CD4-positive, alpha-beta T cell treated with Interferon alpha-2 for 1 hour (primary cell): ENCODE measurements around the gene FBXO33.
A peak's percentile ranks its signal among the peaks of the same experiment; 100 is the strongest.

ENCODE experiments used
- DNase-seq, 2 donors: peaks; one replicate each; pipeline ENCODE4 v3.0.0-alpha.2; 2020 to 2022

FBXO33 gene

DNA sequence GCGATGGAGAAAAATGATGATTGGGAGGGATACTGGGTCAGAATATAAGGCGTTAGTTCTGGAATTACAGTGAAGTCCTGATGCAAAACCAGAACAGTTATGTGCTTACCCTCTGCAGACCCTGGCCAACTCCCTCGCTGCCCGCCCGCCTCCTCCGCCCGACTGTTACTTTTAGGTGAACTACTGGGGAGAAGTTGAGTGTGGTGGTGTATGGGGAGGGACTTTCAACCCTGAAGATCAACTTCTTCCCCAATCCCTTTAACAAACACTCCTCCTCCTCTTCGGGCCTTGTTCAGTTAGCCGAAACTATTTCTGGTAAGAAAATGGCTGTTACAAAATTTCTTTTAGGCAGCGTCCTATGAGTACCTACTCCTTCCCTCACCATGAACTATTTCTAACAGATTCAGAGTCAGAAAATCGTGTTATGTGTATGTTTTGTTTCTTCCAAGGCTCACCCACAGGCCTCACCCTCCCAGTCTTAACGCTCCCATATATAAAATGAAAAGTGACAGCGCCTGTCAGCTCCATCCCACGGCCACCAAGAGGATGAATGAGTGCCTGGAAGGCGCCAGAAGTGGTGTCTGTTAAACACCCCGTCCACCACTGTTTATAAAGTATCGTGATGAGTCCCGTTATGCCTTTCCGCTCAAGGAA is 1.3 kb downstream of the FBXO33 start:
- peak in 1 of 2 donors; percentile 11 for DNase-seq

DNA sequence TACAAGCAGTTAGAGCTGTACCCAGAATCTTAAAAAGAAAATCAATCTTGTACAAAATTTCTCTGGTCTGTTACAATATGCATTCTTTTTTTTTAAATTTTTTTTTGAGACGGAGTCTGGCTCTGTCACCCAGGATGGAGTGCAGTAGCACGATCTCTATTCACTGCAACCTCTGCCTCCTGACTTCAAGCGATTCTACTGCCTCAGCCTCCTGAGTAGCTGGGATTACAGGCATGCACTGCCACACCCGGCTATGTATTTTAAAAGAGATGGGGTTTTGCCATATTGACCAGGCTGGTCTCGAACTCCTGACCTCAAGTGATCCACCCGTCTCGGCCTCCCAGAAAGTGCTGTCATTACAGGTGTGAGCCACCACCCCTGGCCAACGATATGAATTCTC is 4.1 kb downstream of the FBXO33 start:
- no peak for DNase-seq

DNA sequence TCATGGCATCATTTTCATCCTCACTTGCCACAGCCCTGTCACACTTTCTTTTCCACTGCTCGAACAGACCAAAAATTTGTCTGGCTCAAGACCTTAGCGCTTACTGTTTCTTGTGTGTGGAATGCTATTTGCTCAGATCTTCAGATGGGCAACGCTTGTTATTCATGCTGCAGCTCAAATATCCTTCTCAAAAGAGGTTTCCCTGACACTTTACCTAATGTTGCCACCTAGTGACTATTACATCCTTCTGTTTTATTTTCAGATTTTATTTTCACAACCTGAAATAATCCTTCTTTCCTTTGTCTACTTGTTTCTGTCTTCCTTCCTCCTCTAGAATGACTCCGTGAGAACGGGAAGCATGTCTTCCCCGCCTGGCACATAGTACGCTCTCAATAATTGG is 5.6 kb downstream of the FBXO33 start:
- peak in 1 of 2 donors; percentile 31 for DNase-seq

DNA sequence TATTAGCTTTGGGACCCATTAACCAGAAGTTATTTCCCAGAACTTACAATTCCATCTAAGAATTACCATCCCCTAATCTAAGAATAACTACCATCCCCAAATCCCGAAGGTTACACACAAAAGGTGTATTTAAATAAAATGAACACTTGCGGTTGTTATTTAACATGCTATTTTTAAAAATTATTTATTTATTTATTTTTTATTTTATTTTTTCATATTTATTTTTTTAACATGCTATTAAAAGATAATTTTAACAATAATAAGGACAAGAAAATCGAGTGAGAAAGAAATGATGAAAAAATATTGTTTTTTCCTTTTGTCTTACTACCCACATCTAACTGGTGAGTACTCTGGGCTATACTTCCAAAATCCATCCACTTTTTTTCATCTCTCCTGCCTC is 6.3 kb downstream of the FBXO33 start:
- no peak for DNase-seq

DNA sequence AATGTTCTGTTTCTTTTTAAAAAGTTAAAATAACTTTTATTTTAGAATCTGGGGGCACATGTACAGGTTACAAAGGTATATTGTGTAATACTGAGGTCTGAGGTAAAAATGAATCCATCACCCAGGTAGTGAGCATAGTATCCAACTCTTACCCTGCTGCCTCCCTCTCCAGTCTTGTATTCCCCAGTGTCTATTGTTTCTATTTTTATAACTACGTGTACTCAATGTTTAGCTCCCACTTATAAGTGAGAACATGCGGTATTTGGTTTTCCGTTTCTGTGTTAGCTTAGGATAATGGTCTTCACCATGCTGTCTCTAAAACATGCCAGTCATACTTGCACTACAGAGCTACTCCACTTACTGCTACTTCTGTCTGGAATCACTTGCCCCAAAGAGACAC is 8.4 kb downstream of the FBXO33 start:
- DNase-seq: no peak

DNA sequence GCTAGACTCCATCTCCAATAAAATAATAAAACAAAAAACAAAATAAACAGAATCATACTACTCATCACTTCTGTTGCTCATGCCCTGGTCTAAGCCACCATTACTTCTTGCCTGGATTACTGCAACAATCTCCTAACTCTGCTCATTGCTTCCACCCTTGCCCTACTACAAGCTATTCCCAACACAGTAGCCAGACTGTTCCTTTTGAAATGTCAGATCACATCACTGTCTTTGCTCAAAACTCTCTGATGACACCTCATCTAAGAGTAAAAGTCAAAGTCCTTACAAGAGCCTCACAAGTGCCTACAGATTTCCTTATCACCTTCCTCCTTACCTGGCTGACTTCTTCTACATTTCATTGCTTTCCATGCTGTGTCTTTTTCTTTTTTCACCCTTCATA is 10.0 kb downstream of the FBXO33 start:
- DNase-seq: no peak

DNA sequence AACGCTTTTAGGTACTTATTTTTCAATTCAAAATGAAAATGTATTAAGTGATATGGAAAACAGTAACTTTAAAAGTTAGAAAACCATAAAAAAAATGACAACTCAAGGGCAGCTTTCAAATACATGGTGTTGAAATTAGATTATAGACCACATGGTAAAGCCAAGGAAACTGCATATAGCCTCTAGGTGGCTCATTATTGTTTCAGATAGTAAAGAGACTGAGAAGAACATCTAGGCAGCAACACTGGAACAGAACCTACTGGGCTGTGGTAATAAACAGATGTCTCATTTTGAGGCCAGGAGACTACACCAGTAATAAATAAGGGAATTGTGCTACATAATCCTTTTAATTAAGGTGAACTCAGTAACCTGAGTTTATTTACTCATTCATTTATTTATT is 13.0 kb downstream of the FBXO33 start:
- no peak for DNase-seq

DNA sequence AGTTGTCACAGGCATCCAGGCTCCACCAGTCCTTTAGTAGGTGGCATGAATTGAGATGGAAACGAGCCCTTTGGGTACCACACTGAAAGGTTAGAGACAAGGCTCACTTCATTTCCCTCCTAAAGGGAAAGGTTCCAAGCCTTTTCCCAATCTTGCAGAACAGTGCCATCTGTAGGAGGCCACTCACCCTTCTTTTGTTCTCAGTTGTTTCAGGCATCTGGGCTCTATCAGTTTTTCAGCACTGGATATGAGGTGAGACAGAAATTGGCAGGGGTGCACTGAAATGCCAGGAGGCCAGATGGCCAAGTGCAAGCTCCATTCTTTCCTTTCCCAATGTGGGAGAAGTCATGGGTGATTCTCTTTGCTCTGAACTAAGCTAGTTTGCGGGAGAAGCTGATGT is 15.2 kb downstream of the FBXO33 start:
- DNase-seq: no peak

DNA sequence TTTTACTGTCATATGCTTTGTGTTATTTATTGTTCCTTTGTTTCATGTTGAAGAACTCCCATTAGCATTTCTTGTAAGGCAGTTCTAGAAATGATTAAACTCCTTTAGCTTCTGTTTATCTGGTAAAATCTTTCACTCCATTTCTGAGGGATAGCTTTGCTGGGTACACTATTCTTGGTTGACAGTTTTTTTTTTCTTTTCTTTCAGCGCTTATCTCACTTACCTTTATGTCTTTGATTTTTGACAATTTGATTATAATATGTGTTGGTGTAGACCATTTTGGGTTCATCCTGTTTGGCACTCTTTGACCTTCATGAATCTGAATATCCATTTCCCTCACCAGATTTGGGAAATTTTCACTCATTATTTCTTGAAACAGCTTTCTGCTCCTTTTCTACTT is 16.2 kb downstream of the FBXO33 start:
- no peak for DNase-seq

DNA sequence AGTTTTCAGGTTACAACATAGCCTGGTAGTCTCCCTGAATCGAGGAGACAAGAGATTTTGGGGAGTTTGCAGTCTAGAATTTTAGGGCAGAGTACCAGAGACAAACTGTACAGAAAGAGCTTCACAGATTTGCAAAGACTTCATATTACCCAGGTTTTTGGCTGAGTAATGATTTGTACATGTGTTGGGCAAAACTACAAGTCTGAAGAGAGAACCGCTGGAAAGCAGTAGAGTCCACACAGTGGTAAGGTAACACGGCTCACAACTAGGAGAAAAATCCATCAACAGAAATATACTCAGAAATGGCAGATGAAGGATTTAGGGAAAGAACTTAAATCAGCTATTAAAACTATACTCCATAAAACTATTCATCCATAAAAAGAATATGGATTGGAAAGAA is 25.7 kb downstream of the FBXO33 start:
- DNase-seq: no peak

DNA sequence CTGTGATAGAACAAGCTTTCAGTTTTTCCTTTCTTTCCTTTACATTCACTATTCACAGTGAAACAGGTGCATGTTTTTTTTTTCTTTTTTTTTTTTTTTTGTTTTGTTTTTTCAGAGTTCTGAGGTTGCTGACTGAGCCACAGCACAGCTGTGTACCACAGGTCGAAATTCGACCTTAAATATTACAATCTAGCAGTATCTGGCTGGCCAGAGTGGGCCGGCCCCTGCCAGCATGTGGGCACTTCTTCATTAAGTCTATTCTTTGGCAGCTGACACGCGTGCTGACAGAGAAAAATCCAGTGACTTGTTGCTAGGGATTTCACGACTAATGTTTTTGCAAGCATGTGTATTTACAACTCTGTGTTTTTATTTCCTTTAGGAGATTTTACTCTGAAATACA is 33.9 kb downstream of the FBXO33 start:
- no peak for DNase-seq

DNA sequence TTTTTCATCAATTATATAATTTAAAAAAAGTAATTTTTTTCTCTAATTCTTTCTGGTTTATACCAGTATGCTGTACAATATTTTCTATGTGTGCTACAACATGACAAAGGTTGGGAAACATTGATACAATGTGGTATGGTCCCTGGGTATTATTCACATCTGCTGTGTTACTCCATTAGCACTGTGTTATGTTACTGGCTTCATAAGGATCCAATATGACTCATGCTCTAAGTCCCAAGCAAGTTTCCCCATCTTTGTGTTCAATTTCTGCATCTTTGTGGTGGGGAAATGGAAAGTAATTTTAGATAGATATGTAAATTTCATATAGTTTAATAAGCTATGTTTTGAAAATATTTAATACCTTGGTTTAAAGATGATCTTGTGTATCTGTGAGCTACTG is 35.8 kb downstream of the FBXO33 start:
- no peak for DNase-seq

DNA sequence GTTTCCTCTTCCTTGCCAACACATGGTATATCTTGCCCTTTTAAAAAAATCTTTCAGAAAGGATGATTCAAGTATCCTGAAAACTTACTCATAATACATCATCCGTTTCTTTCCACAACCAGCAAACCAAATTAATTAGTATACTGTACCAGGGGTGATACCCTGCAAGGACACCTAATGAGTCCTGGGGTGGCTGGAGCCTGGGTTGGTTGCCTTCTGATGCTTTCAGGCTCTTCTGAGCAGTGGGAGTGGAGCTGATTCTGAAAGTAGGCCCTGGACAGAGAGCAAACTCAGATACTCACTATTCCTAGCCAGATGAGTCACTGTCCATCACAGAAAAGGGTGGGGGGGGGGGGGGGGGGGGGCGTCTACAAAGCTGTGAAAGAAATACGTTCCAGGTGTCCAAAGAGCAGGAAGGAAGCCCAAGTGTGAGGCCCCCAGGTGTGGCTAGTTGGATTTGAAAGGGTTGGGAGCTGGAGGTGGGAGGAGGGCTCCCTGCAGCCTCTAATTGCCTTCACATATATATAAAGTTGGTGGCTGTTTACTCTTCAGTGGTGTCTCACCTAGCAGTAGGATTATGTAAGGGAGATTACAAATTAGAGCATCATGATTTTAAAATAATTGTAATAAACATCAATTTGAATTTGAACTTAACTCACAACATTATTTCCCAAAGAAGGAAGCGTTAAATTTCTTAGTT is 36.5 kb downstream of the FBXO33 start:
- no peak for DNase-seq

DNA sequence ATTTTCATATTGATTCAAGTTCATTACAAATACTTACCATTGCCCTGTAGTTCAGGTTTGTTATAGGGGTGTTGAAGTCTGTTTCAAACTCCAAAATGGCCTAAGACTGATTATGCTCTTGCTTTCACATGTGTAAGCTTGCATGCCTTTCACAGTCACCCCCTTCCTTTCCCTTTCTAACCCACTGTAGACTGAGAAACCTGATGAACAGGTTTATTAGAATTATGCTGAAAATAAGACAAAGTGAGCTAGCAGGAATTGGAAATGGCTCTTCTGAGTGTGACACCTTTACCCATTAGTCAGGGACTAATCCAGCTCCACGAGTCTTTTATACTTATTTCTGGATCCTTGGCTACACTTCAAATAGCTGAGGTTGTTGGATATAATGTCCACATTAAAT is 38.9 kb downstream of the FBXO33 start:
- no peak for DNase-seq

DNA sequence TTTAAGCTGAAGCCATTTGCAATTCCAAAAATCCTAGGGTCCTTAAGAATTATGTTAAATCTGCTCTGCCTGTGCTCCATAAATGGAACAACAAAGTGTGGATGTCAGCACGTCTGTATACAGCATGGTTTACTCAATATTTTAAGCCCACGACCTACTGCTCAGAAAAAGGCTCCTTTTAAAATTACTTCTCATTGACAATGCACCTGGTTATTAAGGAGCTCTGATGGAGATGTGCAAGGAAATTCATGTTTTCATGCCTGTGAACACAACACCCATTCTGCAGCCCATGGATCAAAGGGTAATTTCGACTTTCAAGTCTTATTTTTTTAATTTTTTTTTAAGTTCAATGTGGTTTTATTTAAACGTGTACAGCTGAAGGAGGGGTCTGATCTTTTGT is 48.1 kb downstream of the FBXO33 start:
- DNase-seq: no peak

DNA sequence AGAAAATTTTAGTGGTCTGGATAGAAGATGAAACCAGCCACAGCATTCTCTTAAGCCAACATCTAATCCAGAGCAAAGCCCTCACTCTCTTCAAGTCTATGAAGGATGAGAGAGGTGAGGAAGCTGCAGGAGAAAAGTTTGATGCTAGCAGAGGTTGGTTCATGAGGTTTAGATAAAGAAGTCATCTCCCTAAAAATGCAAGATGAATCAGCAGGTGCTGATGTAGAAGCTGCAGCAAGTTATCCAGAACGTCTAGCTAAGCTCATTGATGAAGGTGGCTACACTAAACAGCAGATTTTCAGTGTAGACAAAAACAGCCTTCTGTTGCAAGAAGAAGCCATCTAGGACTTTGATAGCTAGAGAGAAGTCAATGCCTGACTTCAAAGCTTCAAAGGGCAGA is 48.5 kb downstream of the FBXO33 start:
- DNase-seq: no peak

DNA sequence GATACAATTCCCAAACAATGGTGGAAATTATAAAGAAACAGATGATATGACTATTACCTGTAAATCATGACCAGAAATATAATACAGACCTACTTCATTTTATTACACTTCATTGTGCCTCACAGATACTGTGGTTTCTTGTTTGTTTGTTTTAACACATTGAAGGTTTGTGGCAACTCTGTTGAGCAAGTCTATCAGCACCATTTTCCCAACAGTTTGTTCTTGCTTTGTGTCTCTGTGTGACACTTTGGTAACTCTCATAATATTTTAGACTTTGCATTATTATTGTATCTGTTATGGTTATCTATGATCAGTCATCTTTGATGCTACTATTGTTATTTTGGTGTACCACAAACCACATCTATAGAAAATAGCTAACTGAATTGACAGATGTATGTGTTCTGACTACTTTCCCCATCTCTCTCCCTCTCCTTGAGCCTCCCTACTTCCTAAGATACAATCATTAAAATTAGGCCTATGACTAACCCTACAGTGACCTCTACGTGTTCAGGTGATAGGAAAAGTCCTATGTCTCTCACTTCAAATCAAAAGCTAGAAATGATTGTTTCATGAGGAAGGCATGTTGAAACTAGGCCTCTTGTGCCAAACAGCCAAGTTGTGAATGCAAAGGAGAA is 49.1 kb downstream of the FBXO33 start:
- peak in 1 of 2 donors; percentile 27 for DNase-seq

DNA sequence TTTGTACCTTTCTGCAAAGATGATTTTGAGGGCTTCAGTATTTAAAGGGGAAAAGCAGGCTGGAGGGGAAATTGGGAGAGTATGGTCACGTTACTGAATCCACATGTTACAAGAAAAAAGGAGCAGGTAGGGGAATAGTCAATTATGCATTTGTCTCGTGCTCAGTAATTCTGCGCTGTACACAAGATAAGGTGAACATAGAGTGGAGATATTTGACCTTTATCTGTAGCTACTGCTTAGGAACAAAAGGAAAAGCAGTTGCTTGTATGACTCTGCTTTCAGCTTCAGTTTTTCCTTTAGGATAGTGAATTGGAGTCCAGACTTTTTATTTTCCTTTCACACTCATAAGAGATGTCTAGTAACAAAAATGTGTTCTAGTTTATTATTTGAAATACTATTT is 49.8 kb downstream of the FBXO33 start:
- DNase-seq: no peak

DNA sequence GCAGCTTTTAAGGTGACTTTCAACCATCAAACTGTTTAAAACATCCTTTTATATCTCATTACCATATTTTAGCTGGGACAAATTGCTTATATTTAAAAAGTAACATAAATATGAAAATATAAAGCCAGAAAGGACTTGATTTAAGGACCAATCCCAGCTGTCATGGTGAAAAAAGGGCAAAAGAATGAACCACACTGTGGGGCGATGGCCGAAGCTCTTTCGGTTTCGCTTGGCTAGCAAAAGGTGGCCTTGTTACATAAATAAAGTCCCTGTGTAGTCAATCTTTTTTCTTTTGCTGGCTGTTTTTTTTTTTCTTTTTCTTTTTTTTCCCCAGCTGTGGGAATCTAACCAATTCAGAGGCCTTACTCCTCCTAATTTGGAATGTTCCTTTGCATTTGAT is 50.9 kb downstream of the FBXO33 start:
- DNase-seq: no peak

DNA sequence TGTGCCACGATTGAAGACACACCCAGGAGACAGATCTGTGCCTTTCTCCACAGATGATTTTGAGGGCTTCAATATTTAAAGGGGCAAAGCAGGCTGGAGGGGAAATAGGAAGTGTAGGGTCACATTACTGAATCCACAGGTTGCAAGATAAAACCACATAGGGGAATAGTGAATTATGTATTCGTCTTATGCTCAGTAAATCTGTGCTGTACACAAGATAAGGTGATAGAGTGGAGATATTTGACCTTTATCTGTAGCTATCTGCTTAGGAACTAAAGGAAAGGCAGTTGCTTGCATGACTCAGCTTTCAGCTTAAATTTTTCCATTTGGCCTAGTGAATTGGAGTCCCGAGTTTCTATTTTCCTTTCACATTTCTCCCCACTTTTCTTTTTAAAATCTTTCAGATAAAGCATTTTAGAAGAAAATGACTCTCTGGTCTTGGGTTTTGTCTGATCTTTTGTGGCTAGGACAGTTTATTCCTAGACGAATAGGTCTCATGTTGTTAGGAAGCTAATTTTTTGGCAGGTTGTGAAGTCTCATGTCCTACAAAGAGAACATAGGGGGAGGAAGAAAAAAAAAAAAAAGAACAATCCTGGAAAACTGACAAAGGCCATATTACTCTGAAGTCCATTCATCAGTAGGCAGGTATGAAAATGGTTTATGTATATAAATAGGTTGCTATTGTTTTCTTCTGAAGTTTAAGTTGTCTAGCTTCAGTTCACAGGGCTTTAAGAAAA is 55.4 kb downstream of the FBXO33 start:
- DNase-seq: no peak

DNA sequence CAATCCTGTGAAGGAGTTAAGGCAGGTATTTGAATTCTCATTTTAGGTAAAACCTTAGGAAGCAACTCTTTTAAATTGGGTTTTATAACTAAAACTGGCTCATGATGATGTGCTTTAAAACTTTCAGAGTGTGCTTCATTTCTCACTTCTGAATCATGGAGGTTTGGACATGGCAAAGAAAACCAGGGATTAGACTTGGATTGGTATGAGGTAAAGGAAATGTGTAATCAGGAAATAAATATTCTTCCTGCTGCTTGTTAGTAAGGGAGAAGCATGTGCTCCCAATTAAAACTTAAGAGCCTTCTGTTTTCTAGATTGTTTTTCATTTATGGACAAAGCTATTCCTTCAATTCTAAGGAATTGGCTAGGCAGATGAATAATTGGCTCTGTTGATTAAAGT is 57.4 kb downstream of the FBXO33 start:
- no peak for DNase-seq

DNA sequence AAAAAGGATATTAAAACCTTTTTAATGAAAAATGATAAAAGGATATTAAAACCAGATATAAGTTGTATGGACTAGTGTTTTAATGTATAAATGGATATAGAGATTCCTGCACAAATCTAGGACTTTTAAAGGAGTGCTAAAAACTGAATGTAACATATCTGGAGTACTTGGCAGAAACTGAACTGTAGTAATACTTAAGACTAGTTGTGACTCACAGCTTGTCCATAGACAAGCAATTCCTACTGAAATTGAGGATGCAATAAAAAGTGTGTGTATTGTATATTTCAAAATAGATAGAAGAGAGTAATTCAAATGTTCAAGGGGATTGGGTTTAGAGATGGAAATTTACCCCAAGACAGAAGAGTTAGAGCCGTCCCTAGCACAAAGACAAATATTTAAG is 59.6 kb downstream of the FBXO33 start:
- no peak for DNase-seq

DNA sequence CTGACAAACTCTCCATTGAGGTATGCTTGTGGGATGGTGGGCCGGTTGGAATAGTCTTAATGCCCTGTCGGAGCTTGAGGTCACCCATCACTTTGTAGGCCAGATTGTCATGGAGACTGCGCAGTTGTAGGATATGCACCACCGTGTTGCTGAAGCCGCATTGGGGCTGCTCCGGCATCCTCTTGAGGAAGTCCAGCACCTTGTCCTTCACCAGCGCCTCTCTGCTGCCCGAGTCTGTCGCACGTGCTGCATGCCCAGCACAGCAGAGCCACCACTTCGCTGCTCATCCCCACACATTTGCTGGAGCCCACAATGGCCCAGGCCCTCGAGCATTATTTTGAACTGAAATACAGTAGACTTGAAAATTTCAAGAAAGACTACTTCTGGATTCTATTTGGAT is 61.8 kb downstream of the FBXO33 start:
- no peak for DNase-seq

DNA sequence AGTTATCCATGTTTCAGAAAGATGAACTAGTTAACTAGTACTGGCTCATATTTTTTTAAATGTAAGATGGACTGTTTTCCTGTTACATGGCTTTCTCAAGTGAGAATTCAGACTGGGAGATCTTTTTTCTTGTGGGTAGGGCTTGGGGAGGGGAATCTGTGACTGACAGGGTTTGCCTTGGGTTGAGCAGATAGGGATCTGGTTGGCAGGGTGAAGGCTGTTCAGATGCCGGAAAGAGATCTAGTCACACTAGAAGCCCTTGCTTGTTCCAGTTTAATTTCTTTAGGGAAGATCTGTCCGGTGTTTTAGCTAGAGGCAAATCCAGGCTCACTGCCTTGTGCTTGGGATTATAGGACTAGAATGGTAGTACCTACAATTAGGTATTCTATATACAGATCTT is 63.2 kb downstream of the FBXO33 start:
- no peak for DNase-seq
